Measurements from ENCODE around the gene LSM12.

Gene LSM12

DNA sequence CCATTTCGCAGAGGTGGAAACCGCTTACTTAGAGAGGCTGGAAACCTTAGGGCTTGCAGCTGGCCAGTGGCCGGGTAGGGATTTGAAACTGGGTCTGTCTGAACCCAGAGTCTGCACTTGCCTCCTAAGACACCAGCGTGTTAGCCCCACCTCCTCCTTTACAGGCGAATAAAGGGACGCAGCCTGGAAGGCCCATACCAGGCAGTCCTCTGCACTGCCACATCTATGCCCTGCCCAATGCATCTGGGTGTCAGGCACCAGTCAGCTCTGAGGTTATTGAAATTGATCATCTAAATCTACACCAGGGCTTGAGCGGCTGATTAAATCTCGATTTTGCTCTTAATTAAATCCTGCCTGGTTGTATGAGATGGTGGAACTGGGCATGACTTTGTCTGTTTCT is 82.0 kb downstream of the LSM12 start:
- no peak for DNase-seq
